HEK293 (cell line): ENCODE results near the gene POU2AF1.

ENCODE experiments used
- MYNN ChIP-seq: fragments of 450-650 bp; formaldehyde crosslinking; IDR thresholded peaks from 2 replicates; pipeline ENCODE4 v1.5.1; 2016; ENCODE audit warnings: missing biosample characterization, missing genetic modification characterization, borderline replicate concordance
- PATZ1 ChIP-seq: fragments of 450-650 bp; formaldehyde crosslinking; IDR thresholded peaks from 2 replicates; pipeline ENCODE4 v1.5.1; 2016; ENCODE audit warnings: missing biosample characterization, missing genetic modification characterization
- RBAK ChIP-seq: fragments of 450-650 bp; formaldehyde crosslinking; IDR thresholded peaks from 2 replicates; pipeline ENCODE4 v1.5.1; 2016; ENCODE audit warnings: missing biosample characterization, missing genetic modification characterization
- YY2 ChIP-seq: fragments of 450-650 bp; formaldehyde crosslinking; IDR thresholded peaks from 2 replicates; pipeline ENCODE4 v1.5.1; 2016; ENCODE audit warnings: missing biosample characterization, missing genetic modification characterization
- ZNF169 ChIP-seq: fragments of 450-650 bp; formaldehyde crosslinking; IDR thresholded peaks from 2 replicates; pipeline ENCODE4 v1.5.1; 2016; ENCODE audit warnings: missing biosample characterization, missing genetic modification characterization
- ZNF214 ChIP-seq: fragments of 450-650 bp; formaldehyde crosslinking; IDR thresholded peaks from 2 replicates; pipeline ENCODE4 v1.5.1; 2017; ENCODE audit warnings: missing biosample characterization, mild to moderate bottlenecking, missing genetic modification characterization, borderline replicate concordance
- ZNF274 ChIP-seq, 2 experiments: fragments of 200-500 bp in 1 of 2; fragments of 450-650 bp in 1 of 2; sonication (Bioruptor generic) in 1 of 2; formaldehyde crosslinking in 1 of 2; IDR thresholded peaks; 2 replicates each; pipeline versions ENCODE4 v1.5.1 to v1.6.1; 2014 to 2016; ENCODE audit warnings: borderline replicate concordance in 1 of 2, inconsistent platforms in 1 of 2, low read length in 1 of 2, missing biosample characterization in 1 of 2, missing genetic modification characterization in 1 of 2
- ZNF548 ChIP-seq: fragments of 450-650 bp; formaldehyde crosslinking; IDR thresholded peaks from 2 replicates; pipeline ENCODE4 v1.5.1; 2016; ENCODE audit warnings: missing biosample characterization, missing genetic modification characterization
- ZNF561 ChIP-seq: fragments of 450-650 bp; IDR thresholded peaks from 2 replicates; pipeline ENCODE4 v1.5.1; 2018; ENCODE audit warnings: missing biosample characterization, missing genetic modification characterization, borderline replicate concordance
- ZNF639 ChIP-seq: fragments of 450-650 bp; formaldehyde crosslinking; IDR thresholded peaks from 2 replicates; pipeline ENCODE4 v1.5.1; 2016; ENCODE audit warnings: missing biosample characterization, missing genetic modification characterization
- ZNF747 ChIP-seq: fragments of 450-650 bp; formaldehyde crosslinking; IDR thresholded peaks from 2 replicates; pipeline ENCODE4 v1.5.1; 2016; ENCODE audit warnings: missing biosample characterization, missing genetic modification characterization
- ZXDB ChIP-seq: fragments of 450-650 bp; formaldehyde crosslinking; IDR thresholded peaks from 2 replicates; pipeline ENCODE4 v1.5.1; 2016; ENCODE audit warnings: missing biosample characterization, missing genetic modification characterization
- TF ChIP-seq, protein P1 (sequence below): fragments of 450-650 bp; formaldehyde crosslinking; IDR thresholded peaks from 2 replicates; pipeline ENCODE4 v1.5.1; 2016; ENCODE audit warnings: missing biosample characterization, missing genetic modification characterization
- TF ChIP-seq, protein P2 (sequence below): fragments of 450-650 bp; formaldehyde crosslinking; IDR thresholded peaks from 2 replicates; pipeline ENCODE4 v1.5.1; 2016; ENCODE audit warnings: missing biosample characterization, missing genetic modification characterization

DNA sequence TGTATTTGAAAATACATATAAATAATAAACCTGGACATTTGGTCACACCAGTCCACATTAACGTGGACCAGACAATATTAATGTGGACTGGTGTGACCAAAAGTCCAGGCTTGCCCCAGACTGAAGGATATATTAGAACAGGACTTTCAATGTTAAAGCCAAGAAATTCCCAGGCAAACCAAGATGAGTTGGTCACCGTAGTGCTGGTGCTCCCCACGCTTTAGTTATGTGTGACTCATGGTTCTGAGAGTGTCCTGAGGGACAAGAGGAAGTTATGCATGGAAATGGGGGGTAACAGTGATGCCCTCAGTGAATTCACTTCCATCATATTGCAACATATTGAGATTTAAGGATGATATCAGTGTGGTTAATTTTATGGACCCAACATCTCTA, 31.4 kb downstream of the POU2AF1 start:
- TF ChIP-seq ZNF169 (tag by site-specific recombination): no peak
- no peak for TF ChIP-seq ZNF561 (tag by site-specific recombination)
- TF ChIP-seq, protein P1, sequence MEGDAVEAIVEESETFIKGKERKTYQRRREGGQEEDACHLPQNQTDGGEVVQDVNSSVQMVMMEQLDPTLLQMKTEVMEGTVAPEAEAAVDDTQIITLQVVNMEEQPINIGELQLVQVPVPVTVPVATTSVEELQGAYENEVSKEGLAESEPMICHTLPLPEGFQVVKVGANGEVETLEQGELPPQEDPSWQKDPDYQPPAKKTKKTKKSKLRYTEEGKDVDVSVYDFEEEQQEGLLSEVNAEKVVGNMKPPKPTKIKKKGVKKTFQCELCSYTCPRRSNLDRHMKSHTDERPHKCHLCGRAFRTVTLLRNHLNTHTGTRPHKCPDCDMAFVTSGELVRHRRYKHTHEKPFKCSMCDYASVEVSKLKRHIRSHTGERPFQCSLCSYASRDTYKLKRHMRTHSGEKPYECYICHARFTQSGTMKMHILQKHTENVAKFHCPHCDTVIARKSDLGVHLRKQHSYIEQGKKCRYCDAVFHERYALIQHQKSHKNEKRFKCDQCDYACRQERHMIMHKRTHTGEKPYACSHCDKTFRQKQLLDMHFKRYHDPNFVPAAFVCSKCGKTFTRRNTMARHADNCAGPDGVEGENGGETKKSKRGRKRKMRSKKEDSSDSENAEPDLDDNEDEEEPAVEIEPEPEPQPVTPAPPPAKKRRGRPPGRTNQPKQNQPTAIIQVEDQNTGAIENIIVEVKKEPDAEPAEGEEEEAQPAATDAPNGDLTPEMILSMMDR: no peak
- TF ChIP-seq ZNF639 (tag by site-specific recombination): no peak
- no peak for TF ChIP-seq MYNN (tag by site-specific recombination)
- TF ChIP-seq YY2: no peak
- no peak for TF ChIP-seq ZNF274 (IDR thresholded peaks at IDR 0.05; ENCODE audit: low read length)
- TF ChIP-seq ZNF274 (tag by site-specific recombination; IDR thresholded peaks at IDR 0.05; ENCODE audit: borderline replicate concordance): no peak
- TF ChIP-seq PATZ1 (tag by site-specific recombination): no peak
- no peak for TF ChIP-seq ZXDB (tag by site-specific recombination)
- no peak for TF ChIP-seq ZNF747 (tag by site-specific recombination)
- TF ChIP-seq ZNF548: no peak
- TF ChIP-seq, protein P2, sequence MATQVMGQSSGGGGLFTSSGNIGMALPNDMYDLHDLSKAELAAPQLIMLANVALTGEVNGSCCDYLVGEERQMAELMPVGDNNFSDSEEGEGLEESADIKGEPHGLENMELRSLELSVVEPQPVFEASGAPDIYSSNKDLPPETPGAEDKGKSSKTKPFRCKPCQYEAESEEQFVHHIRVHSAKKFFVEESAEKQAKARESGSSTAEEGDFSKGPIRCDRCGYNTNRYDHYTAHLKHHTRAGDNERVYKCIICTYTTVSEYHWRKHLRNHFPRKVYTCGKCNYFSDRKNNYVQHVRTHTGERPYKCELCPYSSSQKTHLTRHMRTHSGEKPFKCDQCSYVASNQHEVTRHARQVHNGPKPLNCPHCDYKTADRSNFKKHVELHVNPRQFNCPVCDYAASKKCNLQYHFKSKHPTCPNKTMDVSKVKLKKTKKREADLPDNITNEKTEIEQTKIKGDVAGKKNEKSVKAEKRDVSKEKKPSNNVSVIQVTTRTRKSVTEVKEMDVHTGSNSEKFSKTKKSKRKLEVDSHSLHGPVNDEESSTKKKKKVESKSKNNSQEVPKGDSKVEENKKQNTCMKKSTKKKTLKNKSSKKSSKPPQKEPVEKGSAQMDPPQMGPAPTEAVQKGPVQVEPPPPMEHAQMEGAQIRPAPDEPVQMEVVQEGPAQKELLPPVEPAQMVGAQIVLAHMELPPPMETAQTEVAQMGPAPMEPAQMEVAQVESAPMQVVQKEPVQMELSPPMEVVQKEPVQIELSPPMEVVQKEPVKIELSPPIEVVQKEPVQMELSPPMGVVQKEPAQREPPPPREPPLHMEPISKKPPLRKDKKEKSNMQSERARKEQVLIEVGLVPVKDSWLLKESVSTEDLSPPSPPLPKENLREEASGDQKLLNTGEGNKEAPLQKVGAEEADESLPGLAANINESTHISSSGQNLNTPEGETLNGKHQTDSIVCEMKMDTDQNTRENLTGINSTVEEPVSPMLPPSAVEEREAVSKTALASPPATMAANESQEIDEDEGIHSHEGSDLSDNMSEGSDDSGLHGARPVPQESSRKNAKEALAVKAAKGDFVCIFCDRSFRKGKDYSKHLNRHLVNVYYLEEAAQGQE: no peak
- no peak for TF ChIP-seq RBAK (tag by site-specific recombination)
- no peak for TF ChIP-seq ZNF214 (tag by site-specific recombination)
